H1 (cell line): ENCODE results near the gene GTF2H1. TPM values are rescaled to one million over a fixed set of nuclear protein-coding genes. Genes with fewer than 3 reads are reported as not detected.

Source experiments
- ASH2L ChIP-seq: fragments of 200-600, 300-600 bp; sonication (generic); IDR thresholded peaks from one replicate; pipeline ENCODE4 v1.7.1; 2017; ENCODE audit warnings: low read length
- BACH1 ChIP-seq: IDR thresholded peaks from 2 replicates; pipeline ENCODE4 v1.6.1; 2012; ENCODE audit warnings: low read length, improper control_type of control experiment
- CHD1 ChIP-seq: IDR thresholded peaks from 2 replicates; pipeline ENCODE4 v1.6.1; 2012; ENCODE audit warnings: low read depth, low read length, improper control_type of control experiment
- HDAC2 ChIP-seq, 2 experiments: fragments of 300-600 bp in 1 of 2; sonication (generic) in 1 of 2; IDR thresholded peaks; 2 replicates each; pipeline ENCODE4 v1.6.1; 2011 to 2012; ENCODE audit warnings: low read depth in 2 of 2, low read length in 2 of 2, mild to moderate bottlenecking in 2 of 2, moderate library complexity in 2 of 2, borderline replicate concordance in 1 of 2, inconsistent platforms in 1 of 2
- KDM1A ChIP-seq: fragments of 200-600, 300-600 bp; sonication (generic); IDR thresholded peaks from 2 replicates; pipeline ENCODE4 v1.7.1; 2016; ENCODE audit warnings: mild to moderate bottlenecking, low read length, borderline replicate concordance
- MAFK ChIP-seq: IDR thresholded peaks from 2 replicates; pipeline ENCODE4 v1.6.1; 2012; ENCODE audit warnings: low read depth, mild to moderate bottlenecking, improper control_type of control experiment, low read length
- PHF8 ChIP-seq: fragments of 200-600 bp; sonication (generic); conservative IDR thresholded peaks from 2 replicates; pipeline ENCODE4 v1.7.1; 2012; ENCODE audit warnings: low read depth, mild to moderate bottlenecking, inconsistent platforms, low read length, moderate library complexity
- RAD21 ChIP-seq, 2 experiments: IDR thresholded peaks in 1 of 2; conservative IDR thresholded peaks in 1 of 2; 2 replicates each; pipeline ENCODE4 v1.6.1; 2011; ENCODE audit warnings: low read depth in 2 of 2, low read length in 2 of 2, improper control_type of control experiment in 1 of 2, inconsistent platforms in 1 of 2, mild to moderate bottlenecking in 1 of 2, moderate library complexity in 1 of 2
- polyA plus RNA-seq, 7 experiments: library from polyadenylated mRNA; depleted of rRNA in 3 of 7; stranded (reverse) in 5 of 7; unstranded in 2 of 7; fragments of >200 nt in 5 of 7; fragments of 200-250 nt in 2 of 7; gene quantifications; 1 replicate in 5 of 7; 2 replicates in 1 of 7; 4 replicates in 1 of 7; pipeline versions ENCODE4 v1.2.1 to v1.2.3, GENCODE V29; 2011 to 2013; ENCODE audit warnings: missing spikeins in 2 of 7, mixed read lengths in 2 of 7
- total RNA-seq: library from RNA; stranded (reverse); fragmentation: NEBNext Ultra II Directional; extraction: Animal tissue kit (Norgen Biotek cat#: 25700); gene quantifications from 2 replicates; pipeline ENCODE4 v1.2.1, GENCODE V29; 2021
- TF ChIP-seq, protein P1 (sequence below): fragments of 300-600 bp; sonication (generic); IDR thresholded peaks from 2 replicates; pipeline ENCODE4 v1.7.1; 2012; ENCODE audit warnings: low read length, moderate library complexity, mild to moderate bottlenecking, inconsistent platforms; ENCODE audit not compliant: insufficient replicate concordance
- TF ChIP-seq, protein P2 (sequence below): IDR thresholded peaks from 2 replicates; pipeline ENCODE4 v1.6.1; 2012; ENCODE audit warnings: low read length, inconsistent platforms

The GTF2H1 gene
- total and polyA plus RNA-seq, 2 of the 8 experiments (the other 6 are each of a cell fraction or from before 2014, with no cell fraction given) = 9.1 to 26.3 TPM

DNA sequence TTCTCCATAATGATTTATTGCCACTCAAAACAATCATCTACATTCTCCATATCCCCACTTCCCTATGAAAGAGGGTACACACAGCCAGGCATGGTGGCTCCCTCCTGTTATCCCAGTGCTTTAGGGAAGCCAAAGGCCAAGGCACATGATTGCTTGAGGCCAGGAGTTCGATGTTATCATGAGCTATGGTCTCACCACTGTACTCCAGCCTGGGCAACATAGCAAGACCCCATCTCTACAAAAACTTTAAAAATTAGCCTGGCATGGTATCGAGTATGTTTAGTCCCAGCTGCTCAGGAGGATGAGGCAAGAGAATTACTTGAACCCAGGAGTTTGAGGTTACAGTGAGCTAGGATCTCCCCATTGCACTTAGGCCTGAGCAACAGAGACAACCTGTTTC is 6.5 kb upstream of the GTF2H1 start (continued):
- TF ChIP-seq, protein P1, sequence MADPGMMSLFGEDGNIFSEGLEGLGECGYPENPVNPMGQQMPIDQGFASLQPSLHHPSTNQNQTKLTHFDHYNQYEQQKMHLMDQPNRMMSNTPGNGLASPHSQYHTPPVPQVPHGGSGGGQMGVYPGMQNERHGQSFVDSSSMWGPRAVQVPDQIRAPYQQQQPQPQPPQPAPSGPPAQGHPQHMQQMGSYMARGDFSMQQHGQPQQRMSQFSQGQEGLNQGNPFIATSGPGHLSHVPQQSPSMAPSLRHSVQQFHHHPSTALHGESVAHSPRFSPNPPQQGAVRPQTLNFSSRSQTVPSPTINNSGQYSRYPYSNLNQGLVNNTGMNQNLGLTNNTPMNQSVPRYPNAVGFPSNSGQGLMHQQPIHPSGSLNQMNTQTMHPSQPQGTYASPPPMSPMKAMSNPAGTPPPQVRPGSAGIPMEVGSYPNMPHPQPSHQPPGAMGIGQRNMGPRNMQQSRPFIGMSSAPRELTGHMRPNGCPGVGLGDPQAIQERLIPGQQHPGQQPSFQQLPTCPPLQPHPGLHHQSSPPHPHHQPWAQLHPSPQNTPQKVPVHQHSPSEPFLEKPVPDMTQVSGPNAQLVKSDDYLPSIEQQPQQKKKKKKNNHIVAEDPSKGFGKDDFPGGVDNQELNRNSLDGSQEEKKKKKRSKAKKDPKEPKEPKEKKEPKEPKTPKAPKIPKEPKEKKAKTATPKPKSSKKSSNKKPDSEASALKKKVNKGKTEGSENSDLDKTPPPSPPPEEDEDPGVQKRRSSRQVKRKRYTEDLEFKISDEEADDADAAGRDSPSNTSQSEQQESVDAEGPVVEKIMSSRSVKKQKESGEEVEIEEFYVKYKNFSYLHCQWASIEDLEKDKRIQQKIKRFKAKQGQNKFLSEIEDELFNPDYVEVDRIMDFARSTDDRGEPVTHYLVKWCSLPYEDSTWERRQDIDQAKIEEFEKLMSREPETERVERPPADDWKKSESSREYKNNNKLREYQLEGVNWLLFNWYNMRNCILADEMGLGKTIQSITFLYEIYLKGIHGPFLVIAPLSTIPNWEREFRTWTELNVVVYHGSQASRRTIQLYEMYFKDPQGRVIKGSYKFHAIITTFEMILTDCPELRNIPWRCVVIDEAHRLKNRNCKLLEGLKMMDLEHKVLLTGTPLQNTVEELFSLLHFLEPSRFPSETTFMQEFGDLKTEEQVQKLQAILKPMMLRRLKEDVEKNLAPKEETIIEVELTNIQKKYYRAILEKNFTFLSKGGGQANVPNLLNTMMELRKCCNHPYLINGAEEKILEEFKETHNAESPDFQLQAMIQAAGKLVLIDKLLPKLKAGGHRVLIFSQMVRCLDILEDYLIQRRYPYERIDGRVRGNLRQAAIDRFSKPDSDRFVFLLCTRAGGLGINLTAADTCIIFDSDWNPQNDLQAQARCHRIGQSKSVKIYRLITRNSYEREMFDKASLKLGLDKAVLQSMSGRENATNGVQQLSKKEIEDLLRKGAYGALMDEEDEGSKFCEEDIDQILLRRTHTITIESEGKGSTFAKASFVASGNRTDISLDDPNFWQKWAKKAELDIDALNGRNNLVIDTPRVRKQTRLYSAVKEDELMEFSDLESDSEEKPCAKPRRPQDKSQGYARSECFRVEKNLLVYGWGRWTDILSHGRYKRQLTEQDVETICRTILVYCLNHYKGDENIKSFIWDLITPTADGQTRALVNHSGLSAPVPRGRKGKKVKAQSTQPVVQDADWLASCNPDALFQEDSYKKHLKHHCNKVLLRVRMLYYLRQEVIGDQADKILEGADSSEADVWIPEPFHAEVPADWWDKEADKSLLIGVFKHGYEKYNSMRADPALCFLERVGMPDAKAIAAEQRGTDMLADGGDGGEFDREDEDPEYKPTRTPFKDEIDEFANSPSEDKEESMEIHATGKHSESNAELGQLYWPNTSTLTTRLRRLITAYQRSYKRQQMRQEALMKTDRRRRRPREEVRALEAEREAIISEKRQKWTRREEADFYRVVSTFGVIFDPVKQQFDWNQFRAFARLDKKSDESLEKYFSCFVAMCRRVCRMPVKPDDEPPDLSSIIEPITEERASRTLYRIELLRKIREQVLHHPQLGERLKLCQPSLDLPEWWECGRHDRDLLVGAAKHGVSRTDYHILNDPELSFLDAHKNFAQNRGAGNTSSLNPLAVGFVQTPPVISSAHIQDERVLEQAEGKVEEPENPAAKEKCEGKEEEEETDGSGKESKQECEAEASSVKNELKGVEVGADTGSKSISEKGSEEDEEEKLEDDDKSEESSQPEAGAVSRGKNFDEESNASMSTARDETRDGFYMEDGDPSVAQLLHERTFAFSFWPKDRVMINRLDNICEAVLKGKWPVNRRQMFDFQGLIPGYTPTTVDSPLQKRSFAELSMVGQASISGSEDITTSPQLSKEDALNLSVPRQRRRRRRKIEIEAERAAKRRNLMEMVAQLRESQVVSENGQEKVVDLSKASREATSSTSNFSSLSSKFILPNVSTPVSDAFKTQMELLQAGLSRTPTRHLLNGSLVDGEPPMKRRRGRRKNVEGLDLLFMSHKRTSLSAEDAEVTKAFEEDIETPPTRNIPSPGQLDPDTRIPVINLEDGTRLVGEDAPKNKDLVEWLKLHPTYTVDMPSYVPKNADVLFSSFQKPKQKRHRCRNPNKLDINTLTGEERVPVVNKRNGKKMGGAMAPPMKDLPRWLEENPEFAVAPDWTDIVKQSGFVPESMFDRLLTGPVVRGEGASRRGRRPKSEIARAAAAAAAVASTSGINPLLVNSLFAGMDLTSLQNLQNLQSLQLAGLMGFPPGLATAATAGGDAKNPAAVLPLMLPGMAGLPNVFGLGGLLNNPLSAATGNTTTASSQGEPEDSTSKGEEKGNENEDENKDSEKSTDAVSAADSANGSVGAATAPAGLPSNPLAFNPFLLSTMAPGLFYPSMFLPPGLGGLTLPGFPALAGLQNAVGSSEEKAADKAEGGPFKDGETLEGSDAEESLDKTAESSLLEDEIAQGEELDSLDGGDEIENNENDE = no peak
- TF ChIP-seq BACH1 (no peak), PHF8 (no peak), CHD1 (no peak), KDM1A (no peak), ASH2L (no peak), MAFK (no peak), HDAC2 (IDR thresholded peaks at IDR 0.05; ENCODE audit: borderline replicate concordance in 1 of 2, low read depth in 2 of 2, low read length in 2 of 2) (no peak), RAD21 (IDR thresholded peaks at IDR 0.05 in 1 of 2, conservative IDR thresholded peaks at IDR 0.05 in 1 of 2; ENCODE audit: low read depth in 2 of 2, low read length in 2 of 2) (no peak)
- TF ChIP-seq, protein P2, sequence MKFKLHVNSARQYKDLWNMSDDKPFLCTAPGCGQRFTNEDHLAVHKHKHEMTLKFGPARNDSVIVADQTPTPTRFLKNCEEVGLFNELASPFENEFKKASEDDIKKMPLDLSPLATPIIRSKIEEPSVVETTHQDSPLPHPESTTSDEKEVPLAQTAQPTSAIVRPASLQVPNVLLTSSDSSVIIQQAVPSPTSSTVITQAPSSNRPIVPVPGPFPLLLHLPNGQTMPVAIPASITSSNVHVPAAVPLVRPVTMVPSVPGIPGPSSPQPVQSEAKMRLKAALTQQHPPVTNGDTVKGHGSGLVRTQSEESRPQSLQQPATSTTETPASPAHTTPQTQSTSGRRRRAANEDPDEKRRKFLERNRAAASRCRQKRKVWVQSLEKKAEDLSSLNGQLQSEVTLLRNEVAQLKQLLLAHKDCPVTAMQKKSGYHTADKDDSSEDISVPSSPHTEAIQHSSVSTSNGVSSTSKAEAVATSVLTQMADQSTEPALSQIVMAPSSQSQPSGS = no peak
- TF ChIP-seq, all 59 proteins: peak for 0
